GM20431 (cell line): ENCODE data around the gene SRD5A1.

ENCODE experiments used
- in situ Hi-C: fragments of 300-500 bp; cut with MseI, MboI; formaldehyde crosslinking; loops from one replicate; pipeline ENCODE4 v1.15.0; 2020; ENCODE audit warnings: low sequenced_read_pairs; ENCODE audit not compliant: unreplicated experiment

SRD5A1 gene

GRCh38 chr5:6705959-6706358 lies 72.7 kb downstream of the SRD5A1 start:
- in situ Hi-C loops, result no loop called here

GRCh38 chr5:6707852-6708251 lies 74.6 kb downstream of the SRD5A1 start:
- in situ Hi-C loops, result no loop called here

- in situ Hi-C loops, result no loop called here
Observed at GRCh38 chr5:6708814-6709213, 75.6 kb downstream of the SRD5A1 start.

- in situ Hi-C loops, result no loop called here
Observed at GRCh38 chr5:6710070-6710469, 76.8 kb downstream of the SRD5A1 start.

GRCh38 chr5:6710551-6711318 lies 77.5 kb downstream of the SRD5A1 start:
- in situ Hi-C loops, result no loop called here

GRCh38 chr5:6711409-6712141 lies 78.3 kb downstream of the SRD5A1 start:
- in situ Hi-C loops, result no loop called here

- in situ Hi-C loops, result no loop called here
Observed at GRCh38 chr5:6712142-6712576, 78.9 kb downstream of the SRD5A1 start.

GRCh38 chr5:6712577-6713273 lies 79.5 kb downstream of the SRD5A1 start:
- in situ Hi-C loops, result no loop called here

- in situ Hi-C loops, result no loop called here
Observed at GRCh38 chr5:6713274-6714225, 80.3 kb downstream of the SRD5A1 start, which contains the start of gene TENT4A. TENT4A (plus strand) TSS chr5:6713432; CDS start chr5:6713984, 552 bp downstream.

- in situ Hi-C loops, result no loop called here
Observed at GRCh38 chr5:6714226-6715041, 81.2 kb downstream of the SRD5A1 start.

- in situ Hi-C loops, result no loop called here
Observed at GRCh38 chr5:6715271-6715670, 82.0 kb downstream of the SRD5A1 start.

- in situ Hi-C loops, result no loop called here
Observed at GRCh38 chr5:6715758-6716628, 82.8 kb downstream of the SRD5A1 start.

GRCh38 chr5:6716629-6717149 lies 83.4 kb downstream of the SRD5A1 start:
- in situ Hi-C loops, result no loop called here

- in situ Hi-C loops, result no loop called here
Observed at GRCh38 chr5:6717247-6717646, 84.0 kb downstream of the SRD5A1 start.

GRCh38 chr5:6717687-6718086 lies 84.4 kb downstream of the SRD5A1 start:
- in situ Hi-C loops, result no loop called here

- in situ Hi-C loops, result no loop called here
Observed at GRCh38 chr5:6718161-6718681, 85.0 kb downstream of the SRD5A1 start.

GRCh38 chr5:6718718-6719117 lies 85.5 kb downstream of the SRD5A1 start:
- in situ Hi-C loops, result no loop called here
